AG09309 (cell line): ENCODE results near the gene OPRM1.
"Not testable (repeated sequence)": the region's sequence is repeated elsewhere in the genome, so short reads cannot be mapped to it uniquely, and the experiment has no call there.

Source experiments
- DNase-seq: peaks from one replicate; pipeline ENCODE4 v3.0.0-alpha.2; 2010; ENCODE audit warnings: low read depth
- H3K4me3 ChIP-seq: 2 replicates; pipeline ENCODE4 v1.5.1; 2011; ENCODE audit warnings: mild to moderate bottlenecking, low read depth, low read length, moderate library complexity; ENCODE audit not compliant: control insufficient read depth
- CTCF ChIP-seq: IDR thresholded peaks from 2 replicates; pipeline ENCODE4 v1.5.1; 2011; ENCODE audit warnings: mild to moderate bottlenecking, low read depth, low read length, inconsistent platforms; ENCODE audit not compliant: insufficient read depth, control insufficient read depth; ENCODE audit errors: missing control alignments

The OPRM1 gene

GRCh38 chr6:154196333-154196885, 157.4 kb downstream of the OPRM1 start:
- no peak for DNase-seq
- H3K4me3 ChIP-seq: no peak overlapping the region
- TF ChIP-seq CTCF: no peak

GRCh38 chr6:154197196-154197860, 158.3 kb downstream of the OPRM1 start:
- no peak overlapping the region for H3K4me3 ChIP-seq
- TF ChIP-seq CTCF: no peak
- DNase-seq: peak; percentile 38

- H3K4me3 ChIP-seq: not testable (repeated sequence)
These were observed 162.6 kb downstream of the OPRM1 start for GRCh38 chr6:154201688-154202087.

GRCh38 chr6:154202339-154202738, 163.3 kb downstream of the OPRM1 start:
- H3K4me3 ChIP-seq: no peak overlapping the region
- no peak for TF ChIP-seq CTCF
- no peak for DNase-seq

More at GRCh38 chr6:154201688-154202087, 162.6 kb downstream of the OPRM1 start:
- DNase-seq: not testable (repeated sequence)

- H3K4me3 ChIP-seq: no peak overlapping the region
- no peak for TF ChIP-seq CTCF
- no peak for DNase-seq
These were observed 163.9 kb downstream of the OPRM1 start for GRCh38 chr6:154202958-154203357.

GRCh38 chr6:154206141-154206540, 167.1 kb downstream of the OPRM1 start:
- no peak for DNase-seq
- no peak overlapping the region for H3K4me3 ChIP-seq
- no peak for TF ChIP-seq CTCF

GRCh38 chr6:154206996-154207395, 168.0 kb downstream of the OPRM1 start:
- TF ChIP-seq CTCF: no peak
- H3K4me3 ChIP-seq: no peak overlapping the region
- no peak for DNase-seq
